ENCODE data around the gene SPTBN1.

DNA sequence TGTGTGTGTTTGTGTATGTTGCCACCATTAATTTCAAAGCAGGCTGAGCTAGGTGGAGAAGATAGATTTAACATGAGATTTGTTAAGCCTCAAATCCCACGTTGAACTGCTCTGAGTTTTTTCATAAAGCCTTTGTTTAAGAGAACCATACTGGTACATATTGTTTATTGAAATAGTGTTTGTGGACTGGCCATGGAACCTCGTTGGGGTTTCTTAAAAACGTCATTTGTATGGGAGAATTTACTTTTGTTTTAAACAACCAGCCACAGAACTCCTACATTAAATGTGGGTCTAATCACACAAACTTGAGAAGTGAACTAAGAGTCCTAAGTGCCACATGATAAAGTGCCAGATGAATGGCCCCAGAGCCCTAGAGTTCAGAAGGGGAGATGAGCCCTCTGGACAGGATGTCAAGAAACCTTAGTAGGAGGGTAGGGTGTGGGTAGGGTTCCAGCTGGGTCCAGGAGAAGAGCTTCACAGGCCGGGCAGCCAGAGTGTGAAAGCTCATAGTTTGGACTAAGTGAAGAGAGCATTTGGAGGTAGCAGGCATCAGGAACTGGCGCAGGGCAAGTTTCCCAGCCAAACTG lies 146.7 kb downstream of the SPTBN1 start:
- TF ChIP-seq CTCF (conservative IDR thresholded peaks at IDR 0.05), result no peak
- TF ChIP-seq EZH2 (IDR thresholded peaks at IDR 0.05; ENCODE audit: low read depth), result no peak

Data from PC-9 (cell line).